Thyroid gland (tissue), 4 donors: Measurements from ENCODE around the gene ANGPT4. TPM values are rescaled to one million over a fixed set of nuclear protein-coding genes. Genes with fewer than 3 reads are reported as not detected.
"Not testable (repeated sequence)": the region's sequence is repeated elsewhere in the genome, so short reads cannot be mapped to it uniquely, and the experiment has no call there.

Experiments
- DNase-seq, 2 donors: peaks; one replicate each; pipeline ENCODE4 v3.0.0-alpha.2; 2019
- H3K27ac ChIP-seq, 3 donors: fragments of 200-600 bp; sonication (generic); 1 replicate in 2 of 3; 2 replicates in 1 of 3; pipeline ENCODE4 v1.5.1; 2016 to 2019; ENCODE audit warnings: mild to moderate bottlenecking in 1 of 3, moderate library complexity in 1 of 3
- H3K27me3 ChIP-seq: fragments of 200-600 bp; sonication (generic); one replicate; pipeline ENCODE4 v1.5.1; 2019
- H3K36me3 ChIP-seq, 2 donors: fragments of 200-600 bp; sonication (generic); one replicate each; pipeline ENCODE4 v1.5.1; 2016 to 2019
- H3K4me1 ChIP-seq, 2 donors: fragments of 200-600 bp; sonication (generic); one replicate each; pipeline ENCODE4 v1.5.1; 2017 to 2019
- H3K4me3 ChIP-seq, 3 donors: fragments of 200-600 bp; sonication (generic); replicated peaks in 1 of 3; 1 replicate in 2 of 3; 2 replicates in 1 of 3; pipeline ENCODE4 v1.5.1; 2016; ENCODE audit warnings: mild to moderate bottlenecking in 1 of 3
- H3K9me3 ChIP-seq: fragments of 200-600 bp; sonication (generic); one replicate; pipeline ENCODE4 v1.5.1; 2017
- CTCF ChIP-seq, 6 experiments: fragments of 200-600 bp in 3 of 6; fragments of 450-650 bp in 3 of 6; sonication (generic) in 3 of 6; IDR thresholded peaks; one replicate each; pipeline ENCODE4 v1.5.1; 2016 to 2019; ENCODE audit warnings: antibody characterized with exemption in 6 of 6, mild to moderate bottlenecking in 2 of 6, inconsistent platforms in 1 of 6, moderate library complexity in 1 of 6
- POLR2A ChIP-seq, 2 donors: fragments of 450-650 bp; IDR thresholded peaks; one replicate each; pipeline ENCODE4 v1.6.1; 2017; ENCODE audit warnings: antibody characterized with exemption in 2 of 2, mild to moderate bottlenecking in 2 of 2, moderate library complexity in 1 of 2
- WGBS, 2 donors: methylation state at CpG; one replicate each; pipeline ENCODE4 v1.1.5; 2017; 5-methylcytosine and 5-hydroxymethylcytosine counted together
- intact Hi-C: fragments of 100-400 bp; cut with DNase I; formaldehyde crosslinking; loops from one replicate; pipeline ENCODE4 v1.15.1; 2023
- total RNA-seq, 4 donors: library from RNA; depleted of rRNA; stranded (reverse); fragments of >200 nt; gene quantifications; one replicate each; pipeline ENCODE4 v1.2.3, GENCODE V29; 2016

ANGPT4 gene
- total RNA-seq, 4 donors from 2014 or later, result 0.40 to 3.8 (median 3.2) TPM

DNA sequence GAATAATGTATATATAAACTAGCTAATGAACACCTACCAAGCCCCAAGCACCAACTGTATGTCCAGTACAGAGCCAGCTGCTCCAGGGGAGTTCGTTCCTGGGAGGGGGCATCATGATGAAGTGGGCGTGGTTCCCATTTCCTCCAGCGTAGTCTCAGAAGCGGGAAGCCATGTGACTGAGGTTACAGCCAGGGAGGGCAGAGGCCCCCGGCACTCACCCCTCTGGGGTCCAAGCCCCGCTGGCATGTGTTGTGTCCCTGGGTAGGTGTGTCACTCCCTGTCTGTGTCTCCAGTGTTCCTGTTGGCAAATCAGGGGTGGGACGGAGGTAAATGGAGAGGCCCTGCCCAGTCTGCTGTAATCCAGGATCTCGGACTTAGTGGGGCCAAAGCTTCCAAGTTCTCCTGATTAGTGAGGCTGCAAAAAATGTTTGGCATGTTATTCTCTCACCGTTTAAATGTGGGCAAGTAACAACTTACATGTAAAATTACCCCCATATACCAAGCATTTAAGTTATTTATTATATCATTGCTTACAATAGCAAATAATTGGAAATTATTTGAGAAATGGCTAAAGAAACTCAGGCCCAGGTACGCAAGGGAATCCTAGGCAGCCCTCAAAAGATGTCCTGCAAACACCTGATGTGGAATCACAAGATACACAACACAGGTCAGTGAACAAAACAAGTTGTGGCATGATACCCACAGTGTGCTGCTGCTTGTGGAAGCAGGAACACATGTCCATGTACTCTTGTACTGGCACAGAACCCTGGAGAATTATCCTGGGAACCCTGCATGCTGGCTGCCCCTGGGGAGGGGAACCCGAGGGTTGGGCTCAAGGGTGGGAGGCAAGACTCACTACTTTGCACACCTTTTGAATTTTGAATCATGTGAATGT is 60.4 kb downstream of the ANGPT4 start:
- no peaks in the 10 kb centered on the region for H3K9me3 ChIP-seq
- no peaks in the 10 kb centered on the region for H3K27me3 ChIP-seq
- H3K36me3 ChIP-seq, result no peaks in the 10 kb centered on the region
- no peak overlapping the region for H3K27ac ChIP-seq
- no peak overlapping the region for H3K4me3 ChIP-seq
- TF ChIP-seq CTCF (IDR thresholded peaks at IDR 0.05) (no peak), POLR2A (IDR thresholded peaks at IDR 0.05) (no peak)
- no peak for DNase-seq
- 68 to 77% methylated on average over 8 to 11 of the region's 11 CpGs for WGBS, 2 donors
- H3K4me1 ChIP-seq, result no peaks in the 10 kb centered on the region
- intact Hi-C loops, result no loop called here

DNA sequence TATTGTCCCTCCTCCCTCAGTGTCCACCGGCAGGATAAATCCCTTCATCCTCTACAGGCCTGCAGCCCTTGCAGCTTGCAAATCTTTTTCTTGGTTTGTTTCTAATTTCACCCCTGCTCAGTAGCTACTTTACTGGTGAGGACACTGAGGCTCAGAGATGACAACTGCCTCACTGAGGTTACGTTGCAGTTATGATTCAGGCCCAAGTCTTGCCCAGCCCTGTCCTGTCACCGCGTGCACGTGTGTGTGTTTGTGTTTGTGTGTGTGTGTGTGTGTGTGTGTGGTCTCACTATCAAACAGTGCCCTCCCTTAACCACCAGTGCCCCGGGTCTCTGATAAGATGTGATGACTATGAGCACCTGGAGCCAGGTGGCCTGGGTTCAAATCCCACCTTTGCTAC is 61.5 kb downstream of the ANGPT4 start:
- Histone ChIP-seq H3K36me3 (no peaks in the 10 kb centered on the region), H3K4me3 (no peak overlapping the region), H3K27me3 (no peaks in the 10 kb centered on the region), H3K4me1 (no peaks in the 10 kb centered on the region), H3K27ac (no peak overlapping the region), H3K9me3 (no peaks in the 10 kb centered on the region)
- intact Hi-C loops, result no loop called here
- DNase-seq, result no peak
- TF ChIP-seq CTCF (IDR thresholded peaks at IDR 0.05) (no peak), POLR2A (IDR thresholded peaks at IDR 0.05) (no peak)
- 82 to 88% methylated on average over 6 of the region's 6 CpGs for WGBS, 2 donors

- WGBS, 2 donors, result 92 to 93% methylated on average over 4 of the region's 4 CpGs
Measured at GRCh38 chr20:853406-853996, 62.6 kb downstream of the ANGPT4 start.

DNA sequence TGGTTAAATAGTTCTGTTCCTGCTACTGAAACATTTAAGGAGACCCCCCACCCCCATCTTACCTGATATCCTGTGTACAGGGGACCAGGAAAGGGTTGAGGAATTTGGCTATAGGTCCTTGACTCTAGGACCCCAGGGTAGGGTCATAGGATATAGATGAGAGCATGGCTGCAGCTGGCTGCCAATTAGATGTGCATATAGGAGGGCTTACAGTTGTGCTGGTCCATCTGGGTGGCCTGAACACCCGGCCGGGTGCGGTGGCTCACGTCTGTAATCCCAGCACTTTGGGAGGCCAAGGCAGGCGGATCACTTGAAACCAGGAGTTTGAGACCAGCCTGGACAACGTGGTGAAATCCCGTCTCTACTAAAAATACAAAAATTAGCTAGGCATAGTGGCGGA is 67.4 kb downstream of the ANGPT4 start:
- H3K27me3 ChIP-seq, H3K9me3 ChIP-seq, DNase-seq, H3K27ac ChIP-seq, intact Hi-C loops, H3K4me3 ChIP-seq, H3K36me3 ChIP-seq: not testable (repeated sequence)
- WGBS, 2 donors, result 92 to 94% methylated on average over 8 of the region's 8 CpGs
- H3K4me1 ChIP-seq, result peaks cover 10 to 26% of the 10 kb centered on the region in 2 donors

More at GRCh38 chr20:853406-853996, 62.6 kb downstream of the ANGPT4 start:
- TF ChIP-seq CTCF (IDR thresholded peaks at IDR 0.05) (no peak), POLR2A (IDR thresholded peaks at IDR 0.05) (no peak)
- H3K9me3 ChIP-seq, result no peaks in the 10 kb centered on the region
- H3K27me3 ChIP-seq, result no peaks in the 10 kb centered on the region
- intact Hi-C loops, result no loop called here
- H3K36me3 ChIP-seq, result no peaks in the 10 kb centered on the region
- H3K27ac ChIP-seq, result no peak overlapping the region
- no peak for DNase-seq
- H3K4me1 ChIP-seq, result no peaks in the 10 kb centered on the region
- H3K4me3 ChIP-seq, result no peak overlapping the region

- intact Hi-C loops, result no loop called here
- no peak for DNase-seq
Measured at GRCh38 chr20:848193-848592, 67.9 kb downstream of the ANGPT4 start.

More at GRCh38 chr20:848193-848592, 67.9 kb downstream of the ANGPT4 start:
- Histone ChIP-seq H3K36me3 (no peaks in the 10 kb centered on the region), H3K4me3 (no peak overlapping the region), H3K27me3 (no peaks in the 10 kb centered on the region), H3K27ac (no peak overlapping the region), H3K9me3 (no peaks in the 10 kb centered on the region), H3K4me1 (peaks cover 10 to 27% of the 10 kb centered on the region in 2 donors)
- TF ChIP-seq POLR2A (IDR thresholded peaks at IDR 0.05) (no peak), CTCF (IDR thresholded peaks at IDR 0.05) (no peak)
- WGBS, 2 donors, result 89 to 92% methylated on average over 5 of the region's 5 CpGs
